ENCODE results near the gene USP49. TPM values are rescaled to one million over a fixed set of nuclear protein-coding genes. Genes with fewer than 3 reads are reported as not detected.

The USP49 gene
- total RNA-seq, 1 experiment from 2014 or later: 7.0 TPM

DNA sequence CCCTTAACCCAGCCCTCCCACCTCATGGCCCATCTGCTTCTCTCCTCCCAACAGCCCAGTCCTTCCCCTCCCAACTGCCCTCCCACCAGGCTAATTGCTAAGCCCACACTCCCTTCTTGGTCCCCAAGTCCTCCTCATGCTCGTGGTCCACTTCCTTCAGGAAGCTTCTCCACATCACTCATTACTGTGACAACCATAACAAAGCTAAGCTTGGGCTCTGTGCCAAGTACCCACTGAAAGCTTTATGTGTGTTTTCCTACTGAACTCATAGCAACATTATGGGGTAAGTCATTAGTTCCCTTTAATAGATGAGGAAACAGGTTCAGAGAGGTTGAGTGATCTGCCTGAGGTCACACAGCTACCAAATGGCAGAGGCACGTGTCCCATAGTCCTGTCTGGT lies 131.7 kb downstream of the USP49 start:
- peaks cover 11% of the 10 kb centered on the region for H3K27me3 Mint-ChIP-seq (ENCODE audit: unreplicated experiment)
- CTCF ChIA-PET: no interaction called here
- peaks cover 18% of the 10 kb centered on the region for H3K4me1 Mint-ChIP-seq (ENCODE audit: low read depth, unreplicated experiment)
- H3K27ac Mint-ChIP-seq (ENCODE audit: unreplicated experiment): no peak overlapping the region
- H3K4me3 Mint-ChIP-seq (ENCODE audit: low read depth, unreplicated experiment): no peak overlapping the region
- no peak for DNase-seq
- intact Hi-C loops (cut with micrococcal nuclease; ENCODE audit: unreplicated experiment): no loop called here
- H3K36me3 Mint-ChIP-seq (ENCODE audit: insufficient read depth, unreplicated experiment): peaks cover 5% of the 10 kb centered on the region
- no peak for TF ChIP-seq CTCF (IDR thresholded peaks at IDR 0.05; ENCODE audit: unreplicated experiment)
- no peaks in the 10 kb centered on the region for H3K9me3 Mint-ChIP-seq (ENCODE audit: low read depth, unreplicated experiment)
- no TSS peak for BruUV-seq (replicated peaks)

DNA sequence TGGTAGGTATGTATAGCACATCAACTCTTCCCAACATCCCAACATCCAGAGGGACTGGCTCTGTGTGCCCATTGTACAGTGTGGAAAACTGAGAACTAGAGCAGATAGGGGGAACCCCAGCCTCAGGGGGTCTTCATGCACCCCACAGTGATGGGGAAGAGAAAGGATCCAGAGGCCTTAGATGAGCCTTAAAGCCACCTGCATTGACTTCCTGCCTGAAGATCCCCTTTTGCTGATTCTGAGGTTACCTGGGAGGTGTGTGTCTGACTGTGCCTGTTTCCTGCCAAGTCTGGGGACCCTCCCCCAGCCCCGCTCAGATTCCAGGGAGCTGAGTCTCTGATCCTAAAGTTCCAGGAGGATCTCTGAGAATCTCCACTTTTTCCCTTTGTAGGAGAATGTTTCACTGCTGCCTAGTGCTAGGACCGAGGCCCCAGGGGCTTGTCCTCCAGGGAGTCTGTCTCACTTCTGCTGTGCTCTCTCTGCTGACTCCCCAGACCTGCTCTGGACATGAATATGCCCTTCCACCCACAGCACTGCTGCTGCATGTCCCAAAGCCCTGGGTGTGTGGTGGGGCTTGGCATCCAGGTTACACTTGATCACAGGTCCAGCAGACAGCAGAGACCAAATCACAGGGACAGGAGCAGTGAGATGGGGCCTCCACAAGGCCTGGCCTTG lies 135.1 kb downstream of the USP49 start:
- Mint-ChIP-seq H3K9me3 (ENCODE audit: low read depth, unreplicated experiment) (no peaks in the 10 kb centered on the region), H3K4me3 (ENCODE audit: low read depth, unreplicated experiment) (no peak overlapping the region), H3K4me1 (ENCODE audit: low read depth, unreplicated experiment) (no peaks in the 10 kb centered on the region), H3K27ac (ENCODE audit: unreplicated experiment) (no peak overlapping the region), H3K27me3 (ENCODE audit: unreplicated experiment) (peaks cover 22% of the 10 kb centered on the region), H3K36me3 (ENCODE audit: insufficient read depth, unreplicated experiment) (no peaks in the 10 kb centered on the region)
- CTCF ChIA-PET: no interaction called here
- DNase-seq: no peak
- intact Hi-C loops (cut with micrococcal nuclease; ENCODE audit: unreplicated experiment): no loop called here
- no TSS peak for BruUV-seq (replicated peaks)
- no peak for TF ChIP-seq CTCF (IDR thresholded peaks at IDR 0.05; ENCODE audit: unreplicated experiment)

DNA sequence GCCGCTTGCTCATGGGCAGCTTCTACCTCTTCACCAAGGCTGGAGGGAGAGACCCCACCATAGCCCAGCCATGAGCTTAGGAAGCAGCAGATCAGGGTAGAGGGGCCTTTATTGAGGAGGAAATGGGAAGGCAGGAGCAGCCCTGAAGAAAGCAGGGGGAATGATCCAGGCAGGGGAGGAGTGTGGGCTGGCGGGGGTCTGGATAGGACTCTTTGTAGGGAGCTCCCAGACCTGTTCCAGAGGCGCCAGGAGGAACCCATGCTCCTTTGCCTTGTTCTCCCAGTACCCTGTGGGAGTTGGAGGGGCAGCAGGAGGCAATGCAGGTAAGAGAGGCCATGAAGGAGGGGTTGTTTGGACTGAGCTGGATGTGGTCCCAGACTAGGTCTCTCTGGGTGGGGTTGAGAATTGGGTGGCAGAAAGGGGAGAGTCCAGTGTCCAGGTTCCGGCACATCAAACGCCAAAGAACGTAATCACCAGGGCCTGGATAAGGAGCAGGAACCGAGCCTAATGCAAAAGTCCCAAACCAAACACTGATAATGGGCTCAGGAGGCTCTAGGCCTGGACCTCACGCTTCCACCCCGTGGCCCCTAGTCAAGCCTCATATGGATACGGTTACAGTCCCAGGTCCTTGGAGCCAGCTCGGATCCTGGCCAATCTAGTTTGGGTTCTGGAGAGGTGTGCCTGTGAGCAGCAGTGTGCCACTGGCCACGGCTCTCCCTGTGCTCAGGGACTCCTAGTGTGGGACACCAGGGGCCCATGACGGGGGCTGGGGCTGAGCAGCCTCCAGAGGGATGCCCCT lies 135.9 kb downstream of the USP49 start:
- no TSS peak for BruUV-seq (replicated peaks)
- intact Hi-C loops (cut with micrococcal nuclease; ENCODE audit: unreplicated experiment): no loop called here
- no peaks in the 10 kb centered on the region for H3K4me1 Mint-ChIP-seq (ENCODE audit: low read depth, unreplicated experiment)
- H3K36me3 Mint-ChIP-seq (ENCODE audit: insufficient read depth, unreplicated experiment): no peaks in the 10 kb centered on the region
- CTCF ChIA-PET: interaction anchor here (1.0 kb wide), 1 partner anchor 12 kb away, joined by 4 read pairs; the partner anchor contains the start of gene PGC
- no peaks in the 10 kb centered on the region for H3K9me3 Mint-ChIP-seq (ENCODE audit: low read depth, unreplicated experiment)
- no peak for DNase-seq
- no peak overlapping the region for H3K27ac Mint-ChIP-seq (ENCODE audit: unreplicated experiment)
- TF ChIP-seq CTCF (IDR thresholded peaks at IDR 0.05; ENCODE audit: unreplicated experiment): no peak
- no peak overlapping the region for H3K4me3 Mint-ChIP-seq (ENCODE audit: low read depth, unreplicated experiment)
- H3K27me3 Mint-ChIP-seq (ENCODE audit: unreplicated experiment): peaks cover 28% of the 10 kb centered on the region

- no peaks in the 10 kb centered on the region for H3K36me3 Mint-ChIP-seq (ENCODE audit: insufficient read depth, unreplicated experiment)
- intact Hi-C loops (cut with micrococcal nuclease; ENCODE audit: unreplicated experiment): no loop called here
- no peak for DNase-seq
- no peak overlapping the region for H3K4me3 Mint-ChIP-seq (ENCODE audit: low read depth, unreplicated experiment)
- CTCF ChIA-PET: interaction anchor here (1.0 kb wide), 1 partner anchor 11 kb away, joined by 4 read pairs; the partner anchor contains the start of gene PGC
- no peak overlapping the region for H3K27ac Mint-ChIP-seq (ENCODE audit: unreplicated experiment)
- H3K4me1 Mint-ChIP-seq (ENCODE audit: low read depth, unreplicated experiment): no peaks in the 10 kb centered on the region
- peaks cover 28% of the 10 kb centered on the region for H3K27me3 Mint-ChIP-seq (ENCODE audit: unreplicated experiment)
- no peaks in the 10 kb centered on the region for H3K9me3 Mint-ChIP-seq (ENCODE audit: low read depth, unreplicated experiment)
- TF ChIP-seq CTCF (IDR thresholded peaks at IDR 0.05; ENCODE audit: unreplicated experiment): no peak
- BruUV-seq (replicated peaks): no TSS peak
Observed at GRCh38 chr6:41758641-41759035, 136.5 kb downstream of the USP49 start.

Measured in Calu3 (cell line).